Measurements from ENCODE around the gene PDE9A.
A peak's percentile ranks its signal among the peaks of the same experiment; 100 is the strongest.
"Not testable (repeated sequence)": the region's sequence is repeated elsewhere in the genome, so short reads cannot be mapped to it uniquely, and the experiment has no call there.

Gene PDE9A

GRCh38 chr21:42624936-42625335 lies 28.5 kb upstream of the PDE9A start:
- no peak for DNase-seq

DNA sequence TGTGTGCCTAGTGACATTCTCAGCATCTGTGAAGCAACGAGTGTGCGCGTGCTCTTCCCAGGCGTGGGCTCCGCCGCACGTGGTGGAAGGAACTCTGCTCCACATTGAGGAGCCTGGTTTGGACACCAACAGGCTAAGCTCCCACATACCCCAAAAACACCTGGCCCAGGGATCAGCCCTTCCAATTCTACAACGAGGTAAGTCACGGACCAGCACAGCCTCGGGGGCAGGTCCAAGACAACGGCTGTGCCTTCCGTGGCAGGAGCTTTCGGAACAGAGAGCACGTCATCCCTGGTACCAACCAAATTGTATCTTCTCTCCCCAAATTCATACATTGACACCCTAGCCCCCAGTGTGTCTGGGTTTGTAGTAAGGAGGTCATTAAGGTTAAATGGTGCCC lies 27.2 kb upstream of the PDE9A start:
- no peak for DNase-seq

DNA sequence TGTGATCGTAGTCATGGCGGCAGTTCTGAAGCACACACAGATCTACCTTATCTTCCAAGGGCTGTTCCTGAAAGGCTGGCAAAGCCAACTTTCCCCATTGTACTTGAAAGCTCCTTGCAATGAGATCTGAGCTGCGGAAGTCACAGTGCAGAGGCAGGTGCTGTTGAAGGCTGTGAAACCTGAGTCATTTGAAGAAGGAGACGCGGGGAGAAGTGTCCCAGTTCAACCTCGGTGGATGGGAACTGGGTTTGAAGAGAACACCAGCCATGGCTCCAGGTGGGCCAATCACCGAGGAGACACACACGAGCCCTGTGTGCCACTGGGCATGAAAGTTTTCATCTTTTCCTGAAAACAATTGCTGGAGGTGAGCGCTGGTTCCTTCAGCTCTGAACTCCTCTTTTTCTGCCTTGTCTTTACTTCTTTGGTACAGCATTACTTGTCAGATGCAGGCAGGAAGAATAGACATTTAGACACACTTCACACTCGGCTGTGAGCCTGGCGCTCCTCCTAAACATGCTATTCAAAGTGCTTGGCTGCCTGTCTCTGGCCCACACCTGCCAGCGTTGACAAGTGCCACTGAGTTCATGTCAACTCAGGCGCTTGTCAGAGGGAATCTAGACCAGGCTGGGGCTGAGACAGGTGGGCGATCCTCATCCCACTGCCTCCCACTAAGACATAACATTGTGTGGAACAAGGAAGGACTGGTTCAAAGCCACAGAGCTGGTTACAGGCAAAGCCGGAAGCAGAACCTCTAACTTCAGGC lies 25.7 kb upstream of the PDE9A start:
- DNase-seq, result no peak

GRCh38 chr21:42628466-42629061 lies 24.9 kb upstream of the PDE9A start:
- DNase-seq, result not testable (repeated sequence)

DNA sequence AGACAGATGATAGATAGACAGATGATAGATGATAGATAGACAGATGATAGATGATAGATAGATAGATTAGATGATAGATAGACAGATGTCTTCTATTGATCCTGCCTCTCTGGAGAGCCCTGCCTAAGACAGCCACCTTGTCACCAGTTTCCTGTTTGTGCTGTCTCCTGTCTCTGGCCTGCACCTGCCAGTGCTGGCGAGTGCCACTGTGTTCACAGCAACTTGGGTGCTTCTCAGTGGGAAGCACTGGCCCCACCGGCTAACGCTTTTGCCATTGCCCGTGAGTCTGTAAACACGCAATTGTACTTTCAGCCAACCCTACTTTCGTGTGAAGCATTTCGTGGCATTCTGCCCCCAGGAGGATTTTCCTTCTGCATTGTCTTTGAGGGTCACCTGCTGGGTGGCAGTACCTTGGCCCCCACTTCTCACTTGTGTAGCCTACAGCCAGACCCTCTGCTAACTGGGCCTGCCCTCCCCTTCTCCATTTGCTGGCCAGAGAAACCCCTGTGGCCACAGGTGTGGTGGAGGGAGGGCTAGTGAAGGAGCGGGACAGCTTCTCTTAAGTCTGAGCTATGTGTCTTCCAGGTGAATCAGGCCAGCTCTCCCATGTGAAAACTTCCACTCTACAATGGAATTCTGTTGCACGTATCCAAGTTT lies 23.4 kb upstream of the PDE9A start:
- DNase-seq, result no peak

DNA sequence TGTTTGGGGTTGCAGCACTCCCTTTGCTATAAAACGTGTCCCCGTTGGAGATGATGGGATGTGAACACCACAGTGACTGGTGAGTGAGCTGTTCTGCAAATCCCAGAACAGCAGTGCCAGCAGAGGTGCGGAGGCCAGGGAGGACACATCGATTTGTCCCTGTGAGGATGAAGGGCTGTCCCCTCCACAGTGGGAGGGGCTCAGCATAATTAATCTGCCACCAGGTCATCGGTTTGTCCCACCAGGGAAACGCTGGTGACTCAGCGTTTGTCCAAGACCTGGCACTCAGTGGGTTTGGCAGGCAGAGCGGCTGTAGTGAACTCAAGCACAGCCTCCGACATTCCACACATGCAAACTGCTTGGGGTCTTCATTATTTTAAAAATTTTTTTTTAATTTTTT lies 22.8 kb upstream of the PDE9A start:
- DNase-seq, result no peak

- no peak for DNase-seq
Measured at GRCh38 chr21:42631142-42631541, 22.3 kb upstream of the PDE9A start.

DNA sequence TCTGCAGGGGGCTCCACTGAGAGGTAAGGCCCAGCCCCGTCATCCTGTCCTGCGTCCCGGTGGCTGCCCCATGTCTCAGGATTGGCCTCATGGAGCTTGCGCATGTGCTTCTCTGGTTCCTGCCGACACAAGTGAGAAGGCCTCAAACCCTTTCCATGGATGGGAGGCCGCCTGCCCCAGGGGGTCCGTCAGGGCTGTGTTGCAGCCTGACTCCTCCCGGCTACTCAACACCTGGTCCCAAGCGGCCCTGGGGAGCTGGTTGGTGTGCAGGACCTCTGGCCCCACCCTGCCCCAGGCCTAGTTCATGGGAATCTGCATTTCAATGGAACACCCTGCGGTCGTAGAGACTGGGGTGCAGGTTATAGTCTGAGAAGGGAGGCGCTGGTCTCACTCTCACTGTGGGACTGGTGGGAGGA lies 21.1 kb upstream of the PDE9A start:
- no peak for DNase-seq

GRCh38 chr21:42632771-42633690 lies 20.4 kb upstream of the PDE9A start:
- DNase-seq, result no peak

DNA sequence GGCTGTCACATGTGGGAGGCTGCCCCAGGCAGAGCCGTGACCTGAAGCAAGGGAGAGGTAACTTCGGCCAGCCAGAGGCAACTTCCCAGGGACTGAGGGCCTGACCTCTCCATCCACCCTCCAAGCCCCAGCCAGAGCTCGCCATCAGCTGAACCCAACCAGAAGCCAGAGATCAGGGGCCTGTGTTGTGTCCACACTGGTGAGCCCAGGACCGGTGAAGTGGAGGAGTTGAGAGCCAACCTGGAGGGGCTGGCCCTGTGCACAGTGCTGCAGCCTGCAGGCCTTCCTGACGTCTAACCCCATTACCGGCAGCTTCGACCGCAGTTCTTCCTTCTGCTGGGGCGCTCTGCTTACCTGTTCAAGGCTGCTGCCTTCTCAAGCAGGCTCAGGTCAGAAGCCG lies 19.6 kb upstream of the PDE9A start:
- DNase-seq, result no peak

DNA sequence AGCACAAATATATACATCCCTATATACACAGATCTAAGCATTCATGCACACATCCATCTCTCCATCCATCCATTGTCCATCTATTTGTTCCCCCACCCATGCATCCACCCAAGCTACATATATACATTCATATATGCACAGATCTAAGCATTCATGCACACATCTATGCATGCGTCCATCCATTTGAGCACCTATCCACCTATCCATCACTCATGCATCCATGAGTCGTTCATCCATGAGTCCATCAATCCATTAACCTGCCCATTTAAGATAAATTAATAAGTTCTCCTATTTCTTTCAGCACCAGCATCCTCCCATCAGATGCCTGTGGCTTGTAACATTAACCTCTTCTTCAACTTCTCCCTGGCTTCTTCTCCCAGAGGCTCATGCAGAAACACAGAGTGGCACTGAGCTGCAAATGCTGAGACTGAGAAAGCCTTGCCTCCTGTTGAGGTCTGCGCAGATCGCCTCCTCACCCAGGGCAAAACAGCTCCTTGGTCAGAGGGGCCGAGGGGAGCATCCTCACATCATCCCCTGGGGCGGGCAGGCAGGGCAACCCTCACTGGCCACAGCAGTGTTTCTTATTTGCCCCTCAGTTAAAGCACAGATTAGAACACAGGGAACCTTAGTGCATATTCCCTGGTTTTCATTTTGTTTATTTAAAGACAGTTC lies 17.4 kb upstream of the PDE9A start:
- no peak for DNase-seq

DNA sequence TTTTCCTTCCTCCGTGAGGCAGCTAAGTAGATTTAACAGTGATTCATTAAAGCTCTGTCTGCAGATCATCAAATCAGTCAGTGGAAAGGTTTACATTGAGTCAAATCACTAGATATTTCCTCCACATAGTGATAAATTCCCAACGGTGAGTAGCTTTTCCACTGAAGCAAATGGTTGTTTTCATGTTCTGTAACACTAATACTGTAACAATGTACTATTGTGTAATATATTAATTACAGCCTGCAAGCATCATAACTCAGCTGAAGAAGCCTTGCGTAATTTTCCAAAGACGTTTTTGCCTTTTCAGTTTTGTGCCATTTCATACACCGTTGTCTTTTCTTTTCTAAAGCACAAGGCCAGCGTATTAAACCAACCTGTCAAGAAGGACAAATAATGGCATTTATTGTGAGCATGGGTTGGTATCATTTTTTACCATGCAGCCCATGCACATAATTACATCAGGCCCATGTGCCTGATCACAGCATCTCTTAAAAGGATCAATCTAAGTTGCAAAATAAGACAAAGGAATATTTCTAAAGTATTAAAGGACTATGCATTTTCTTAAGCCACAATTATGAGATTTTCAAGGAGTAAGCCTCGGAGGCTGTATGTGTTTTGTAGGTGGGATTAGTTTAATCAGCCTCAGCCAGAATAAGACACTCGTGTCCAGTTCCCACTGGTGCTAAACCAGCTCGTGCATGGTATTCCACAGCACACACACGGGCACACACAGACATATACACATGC lies 16.7 kb upstream of the PDE9A start:
- DNase-seq, result peak in 1 of 4 experiments; percentile 5

- DNase-seq, result no peak
Measured at GRCh38 chr21:42637267-42638041, 16.0 kb upstream of the PDE9A start.

DNA sequence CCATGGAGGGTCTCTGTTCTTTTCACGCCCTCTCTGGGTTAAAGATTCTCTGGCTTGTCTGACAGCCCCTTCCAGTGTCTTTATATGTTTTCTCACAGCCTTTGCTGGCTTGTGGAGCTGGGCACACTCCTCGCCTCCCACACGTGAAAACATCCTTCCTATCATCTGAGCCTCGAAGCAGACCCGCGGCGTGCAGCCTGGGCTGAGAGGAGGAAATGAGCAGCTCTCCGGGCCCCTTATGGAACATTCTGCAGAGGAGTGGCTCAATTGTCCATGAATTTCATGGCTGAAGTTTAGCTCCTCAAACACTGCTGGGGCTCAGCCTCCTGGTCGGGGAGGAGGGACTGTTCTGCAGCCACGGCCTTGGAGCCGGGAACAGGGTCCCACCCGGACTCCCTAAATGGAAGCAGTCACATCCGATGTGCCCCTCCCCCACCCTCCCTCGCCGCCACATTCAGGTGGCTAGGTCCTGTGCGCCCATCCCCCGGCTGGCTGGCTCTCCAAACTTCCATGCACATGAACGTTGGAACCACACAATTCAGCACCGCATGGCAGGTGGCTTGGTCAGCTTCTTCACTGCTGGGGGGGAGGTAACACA lies 15.1 kb upstream of the PDE9A start:
- DNase-seq, result no peak

DNA sequence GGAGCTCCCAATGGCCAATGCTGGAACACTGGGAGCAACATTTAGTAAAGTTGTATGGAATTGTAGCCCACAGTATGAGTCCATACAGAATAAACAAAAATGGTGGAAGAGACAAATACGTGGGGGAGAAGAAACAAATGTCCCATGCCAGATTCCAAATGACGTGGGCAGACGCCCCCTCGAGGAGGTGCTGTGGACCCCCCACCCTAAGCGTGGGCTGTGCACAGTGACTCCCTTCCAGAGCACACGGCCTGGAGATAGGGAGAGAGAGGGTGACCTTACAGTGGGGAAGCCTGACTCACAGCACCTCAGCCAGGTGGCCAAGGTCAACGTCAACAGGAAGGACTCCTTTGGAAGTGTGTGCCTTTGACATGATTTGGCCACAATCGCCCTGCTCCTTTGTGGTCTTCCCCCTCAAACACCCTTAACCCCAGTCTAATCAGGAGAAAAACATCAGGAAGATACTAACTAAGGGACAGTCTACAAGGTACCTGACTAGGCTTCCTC lies 13.7 kb upstream of the PDE9A start:
- DNase-seq, result no peak

GRCh38 chr21:42640486-42640885 lies 12.9 kb upstream of the PDE9A start:
- DNase-seq, result peak in 2 of 4 experiments; percentile 30 to 36

- DNase-seq, result no peak
Measured at GRCh38 chr21:42641311-42642218, 11.9 kb upstream of the PDE9A start.

DNA sequence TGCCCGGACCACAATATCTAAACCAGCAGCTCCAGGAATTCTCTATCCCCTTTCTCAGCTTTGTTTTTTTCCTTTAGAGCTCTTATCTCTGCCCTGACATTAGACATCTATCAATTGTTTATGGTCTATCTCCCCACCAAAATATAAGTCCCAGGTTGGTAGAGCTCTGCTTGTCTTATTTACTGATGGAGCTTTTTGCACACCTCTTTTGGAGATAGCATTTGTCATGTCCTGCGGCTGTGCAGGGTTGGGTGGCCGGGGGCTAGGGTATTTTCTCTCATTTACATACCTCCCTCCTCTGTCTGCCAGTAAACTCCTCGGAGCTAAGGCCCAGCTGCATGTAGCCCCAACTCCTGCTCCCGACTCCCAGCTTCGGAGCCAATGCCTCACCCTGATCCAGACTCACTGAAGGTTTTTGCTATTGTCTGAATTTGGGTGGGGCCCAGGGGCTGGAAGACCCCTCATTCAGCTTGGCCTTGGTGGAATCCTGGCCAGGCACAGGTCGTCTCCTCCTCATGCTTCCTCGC lies 11.1 kb upstream of the PDE9A start:
- no peak for DNase-seq

All from suppressor macrophage (primary cell).